HL-60 (cell line): ENCODE results near the gene PHF14.
A peak's percentile ranks its signal among the peaks of the same experiment; 100 is the strongest.
"Not testable (repeated sequence)": the region's sequence is repeated elsewhere in the genome, so short reads cannot be mapped to it uniquely, and the experiment has no call there.

Experiments
- DNase-seq, 2 experiments: peaks; one replicate each; pipeline ENCODE4 v3.0.0-alpha.2; 2010 to 2020; ENCODE audit warnings: low read depth in 1 of 2, low spot score in 1 of 2
- H3K27ac ChIP-seq: fragments of 250-450 bp; sonication (Bioruptor Pico); replicated peaks from 2 replicates; pipeline ENCODE4 v1.5.1; 2020; ENCODE audit warnings: mild to moderate bottlenecking, moderate library complexity
- H3K27me3 ChIP-seq: fragments of 250-450 bp; sonication (Bioruptor Pico); 2 replicates; pipeline ENCODE4 v1.5.1; 2021; ENCODE audit warnings: mild to moderate bottlenecking, moderate library complexity; ENCODE audit not compliant: insufficient read depth, poor library complexity, severe bottlenecking
- H3K4me3 ChIP-seq: replicated peaks from 2 replicates; pipeline ENCODE4 v1.5.1; 2011; ENCODE audit warnings: mild to moderate bottlenecking, control low read depth, low read length; ENCODE audit not compliant: insufficient read depth
- CTCF ChIP-seq: IDR thresholded peaks from one replicate; pipeline ENCODE4 v1.5.1; 2011; ENCODE audit warnings: low read length, control low read depth, inconsistent platforms; ENCODE audit not compliant: insufficient read depth
- GABPA ChIP-seq: IDR thresholded peaks from 2 replicates; pipeline ENCODE4 v1.6.1; 2012; ENCODE audit warnings: low read depth
- POLR2AphosphoS5 ChIP-seq: IDR thresholded peaks from 2 replicates; pipeline ENCODE4 v1.6.1; 2012; ENCODE audit warnings: low read depth
- REST ChIP-seq: IDR thresholded peaks from 2 replicates; pipeline ENCODE4 v1.6.1; 2012; ENCODE audit warnings: low read depth; ENCODE audit not compliant: insufficient replicate concordance
- SPI1 ChIP-seq: IDR thresholded peaks from 2 replicates; pipeline ENCODE4 v1.6.1; 2012; ENCODE audit warnings: low read depth, mild to moderate bottlenecking, borderline replicate concordance

PHF14 gene

GRCh38 chr7:10940704-10941355 is 32.8 kb upstream of the PHF14 start:
- TF ChIP-seq CTCF (no peak), SPI1 (no peak), GABPA (no peak), POLR2AphosphoS5 (no peak), REST (no peak)
- Histone ChIP-seq H3K4me3 (peak overlapping the region; percentile 40), H3K27me3 (no peaks in the 10 kb centered on the region), H3K27ac (peak overlapping the region; percentile 84)
- DNase-seq, result no peak

- no peak for DNase-seq
- Histone ChIP-seq H3K27me3 (no peaks in the 10 kb centered on the region), H3K27ac (no peak overlapping the region), H3K4me3 (no peak overlapping the region)
- TF ChIP-seq GABPA (no peak), SPI1 (no peak), POLR2AphosphoS5 (no peak), CTCF (no peak), REST (no peak)
Observed at GRCh38 chr7:10950494-10950893, 23.2 kb upstream of the PHF14 start.

GRCh38 chr7:10950974-10951578 is 22.6 kb upstream of the PHF14 start:
- DNase-seq, H3K4me3 ChIP-seq, H3K27ac ChIP-seq, H3K27me3 ChIP-seq: not testable (repeated sequence)

GRCh38 chr7:10952588-10952987 is 21.1 kb upstream of the PHF14 start:
- DNase-seq, result no peak
- Histone ChIP-seq H3K27me3 (no peaks in the 10 kb centered on the region), H3K27ac (no peak overlapping the region), H3K4me3 (no peak overlapping the region)
- no peak for TF ChIP-seq POLR2AphosphoS5
- no peak for TF ChIP-seq SPI1
- no peak for TF ChIP-seq CTCF
- no peak for TF ChIP-seq GABPA
- no peak for TF ChIP-seq REST

GRCh38 chr7:10953078-10953750 is 20.5 kb upstream of the PHF14 start:
- DNase-seq, H3K4me3 ChIP-seq, H3K27ac ChIP-seq, H3K27me3 ChIP-seq: not testable (repeated sequence)
